H1 (cell line): Measurements from ENCODE around the gene ITGB5. TPM values are rescaled to one million over a fixed set of nuclear protein-coding genes. Genes with fewer than 3 reads are reported as not detected.

Source experiments
- CTCF ChIA-PET: fragments of 300-600 bp; sonication (Branson Sonifier 250); formaldehyde crosslinking; loops from one replicate; lab custom pipeline; 2021; ENCODE audit not compliant: partially characterized antibody; lab: Charles Lee
- POLR2A ChIA-PET: fragments of 300-600 bp; sonication (Branson Sonifier 250); formaldehyde crosslinking; loops from one replicate; lab custom pipeline; 2021; ENCODE audit warnings: inconsistent platforms; ENCODE audit not compliant: partially characterized antibody; lab: Charles Lee
- DNase-seq, 2 experiments: peaks; one replicate each; pipeline versions ENCODE4 v3.0.0 to v3.0.0-alpha.2; 2010 to 2022; ENCODE audit warnings: low spot score in 2 of 2, low read depth in 1 of 2, mixed read lengths in 1 of 2
- FAIRE-seq: peaks from 2 replicates; lab custom pipeline; 2011; peaks lifted over from hg19 to GRCh38; lab: Jason Lieb, UNC
- H2AFZ ChIP-seq: 2 replicates; pipeline ENCODE4 v1.8.1; 2012; ENCODE audit warnings: low read length, inconsistent platforms
- H2AK5ac ChIP-seq: 2 replicates; pipeline ENCODE4 v1.6.1; 2013; ENCODE audit warnings: low read depth, low read length
- H2BK120ac ChIP-seq: replicated peaks from 2 replicates; pipeline ENCODE3; 2013; ENCODE audit warnings: low read depth, low read length, inconsistent platforms
- H2BK12ac ChIP-seq: 2 replicates; pipeline ENCODE4 v1.6.1; 2013; ENCODE audit warnings: low read depth, low read length
- H2BK15ac ChIP-seq: 2 replicates; pipeline ENCODE4 v1.6.1; 2013; ENCODE audit warnings: low read length
- H2BK20ac ChIP-seq: 2 replicates; pipeline ENCODE4 v1.6.1; 2013; ENCODE audit warnings: low read length
- H2BK5ac ChIP-seq: 2 replicates; pipeline ENCODE4 v1.6.1; 2013; ENCODE audit warnings: low read depth, low read length
- H3K14ac ChIP-seq: 2 replicates; pipeline ENCODE4 v1.6.1; 2013; ENCODE audit warnings: inconsistent platforms; ENCODE audit not compliant: insufficient read length
- H3K18ac ChIP-seq: 2 replicates; pipeline ENCODE4 v1.6.1; 2013; ENCODE audit warnings: low read length; ENCODE audit errors: extremely low read depth
- H3K23ac ChIP-seq: 2 replicates; pipeline ENCODE4 v1.6.1; 2013; ENCODE audit warnings: inconsistent platforms; ENCODE audit not compliant: insufficient read length
- H3K23me2 ChIP-seq: 2 replicates; pipeline ENCODE4 v1.6.1; 2013; ENCODE audit warnings: low read depth, low read length
- H3K27ac ChIP-seq: 2 replicates; pipeline ENCODE4 v1.6.1; 2011; ENCODE audit warnings: low read depth, low read length, inconsistent platforms
- H3K27me3 ChIP-seq, 4 experiments: replicated peaks in 1 of 4; 1 replicate in 1 of 4; 2 replicates in 3 of 4; pipeline versions ENCODE4 v1.6.1 to v1.8.1; 2011 to 2013; ENCODE audit warnings: low read length in 3 of 4, mild to moderate bottlenecking in 3 of 4, inconsistent platforms in 2 of 4, mixed read lengths in 2 of 4, moderate library complexity in 1 of 4; ENCODE audit not compliant: control insufficient read depth in 3 of 4, insufficient read depth in 3 of 4; ENCODE audit errors: extremely low read depth in 1 of 4
- H3K36me3 ChIP-seq, 4 experiments: 2 replicates each; pipeline versions ENCODE4 v1.6.1 to v1.8.1; 2011 to 2013; ENCODE audit warnings: mild to moderate bottlenecking in 4 of 4, low read length in 3 of 4, moderate library complexity in 2 of 4, control low read depth in 1 of 4, inconsistent platforms in 1 of 4; ENCODE audit not compliant: insufficient read depth in 4 of 4, control insufficient read depth in 2 of 4
- H3K4ac ChIP-seq: replicated peaks from 2 replicates; pipeline ENCODE3; 2013; ENCODE audit warnings: low read length, low read depth, mixed read lengths, inconsistent platforms; ENCODE audit not compliant: insufficient read length
- H3K4me1 ChIP-seq, 4 experiments: replicated peaks in 1 of 4; 1 replicate in 1 of 4; 2 replicates in 3 of 4; pipeline versions ENCODE4 v1.6.1 to v1.8.1; 2011 to 2013; ENCODE audit warnings: low read length in 3 of 4, inconsistent platforms in 2 of 4, mixed read lengths in 1 of 4; ENCODE audit not compliant: insufficient read depth in 4 of 4, control insufficient read depth in 3 of 4
- H3K4me2 ChIP-seq, 2 experiments: 2 replicates each; pipeline versions ENCODE4 v1.6.1 to v1.8.1; 2011 to 2013; ENCODE audit warnings: low read depth in 2 of 2, low read length in 2 of 2, control low read depth in 1 of 2, inconsistent platforms in 1 of 2, mild to moderate bottlenecking in 1 of 2; ENCODE audit not compliant: insufficient read depth in 1 of 2
- H3K4me3 ChIP-seq, 4 experiments: fragments of 200-600, 300-600 bp in 1 of 4; sonication (generic), shearing (Covaris generic), sonication (Bioruptor Twin) in 1 of 4; 2 replicates each; pipeline versions ENCODE4 v1.5.1 to v1.8.1; 2011 to 2016; ENCODE audit warnings: low read length in 4 of 4, low read depth in 3 of 4, control low read depth in 2 of 4, inconsistent platforms in 2 of 4, mild to moderate bottlenecking in 2 of 4, mixed read lengths in 1 of 4, moderate library complexity in 1 of 4; ENCODE audit not compliant: insufficient read depth in 2 of 4; ENCODE audit errors: extremely low read depth in 1 of 4
- H3K56ac ChIP-seq: replicated peaks from 2 replicates; pipeline ENCODE3; 2013; ENCODE audit warnings: low read depth, mild to moderate bottlenecking, mixed read lengths, low read length, inconsistent platforms; ENCODE audit not compliant: insufficient read length
- H3K79me1 ChIP-seq: 2 replicates; pipeline ENCODE4 v1.6.1; 2013; ENCODE audit warnings: low read depth, low read length, control low read depth
- H3K79me2 ChIP-seq, 2 experiments: 2 replicates each; pipeline versions ENCODE4 v1.6.1 to v1.8.1; 2012 to 2013; ENCODE audit warnings: low read length in 2 of 2, mild to moderate bottlenecking in 2 of 2, inconsistent platforms in 1 of 2; ENCODE audit not compliant: insufficient read depth in 2 of 2, control insufficient read depth in 1 of 2
- H3K9ac ChIP-seq, 4 experiments: replicated peaks in 1 of 4; 1 replicate in 1 of 4; 2 replicates in 3 of 4; pipeline versions ENCODE4 v1.6.1 to v1.8.1; 2011 to 2013; ENCODE audit warnings: low read depth in 3 of 4, low read length in 3 of 4, control low read depth in 2 of 4, mild to moderate bottlenecking in 2 of 4, moderate library complexity in 2 of 4, inconsistent platforms in 1 of 4; ENCODE audit errors: extremely low read depth in 1 of 4
- H3K9me3 ChIP-seq, 2 experiments: 2 replicates each; pipeline versions ENCODE4 v1.6.1 to v1.8.1; 2012 to 2013; ENCODE audit warnings: mild to moderate bottlenecking in 2 of 2, moderate library complexity in 2 of 2, control low read depth in 1 of 2, inconsistent platforms in 1 of 2, low read depth in 1 of 2, low read length in 1 of 2, mixed read lengths in 1 of 2; ENCODE audit not compliant: insufficient read depth in 2 of 2
- H4K20me1 ChIP-seq, 2 experiments: replicated peaks in 1 of 2; 2 replicates each; pipeline versions ENCODE3 to v1.8.1; 2011 to 2013; ENCODE audit warnings: inconsistent platforms in 2 of 2, low read length in 2 of 2, mild to moderate bottlenecking in 1 of 2; ENCODE audit not compliant: insufficient read depth in 2 of 2, control insufficient read depth in 1 of 2
- H4K5ac ChIP-seq: 2 replicates; pipeline ENCODE4 v1.6.1; 2013; ENCODE audit warnings: low read length, low read depth, mixed read lengths, inconsistent platforms; ENCODE audit not compliant: insufficient read length
- H4K8ac ChIP-seq: 2 replicates; pipeline ENCODE4 v1.8.0; 2013; ENCODE audit warnings: mild to moderate bottlenecking, moderate library complexity, low read length, inconsistent platforms; ENCODE audit not compliant: insufficient read depth; ENCODE audit errors: extremely low read depth
- H4K91ac ChIP-seq: replicated peaks from 2 replicates; pipeline ENCODE3; 2013; ENCODE audit warnings: low read length, mixed read lengths, inconsistent platforms; ENCODE audit not compliant: insufficient read length
- CBX8 ChIP-seq: fragments of 300-800, 300-1000 bp; sonication (generic); IDR thresholded peaks from 2 replicates; pipeline ENCODE4 v1.7.1; 2016; ENCODE audit warnings: low read depth, low read length, borderline replicate concordance
- PHF8 ChIP-seq: fragments of 200-600 bp; sonication (generic); conservative IDR thresholded peaks from 2 replicates; pipeline ENCODE4 v1.7.1; 2012; ENCODE audit warnings: low read depth, mild to moderate bottlenecking, inconsistent platforms, low read length, moderate library complexity
- POU5F1 ChIP-seq: IDR thresholded peaks from 2 replicates; pipeline ENCODE4 v1.6.1; 2011; ENCODE audit warnings: low read depth, mild to moderate bottlenecking, low read length, moderate library complexity
- RNF2 ChIP-seq: fragments of 200-900, 300-1000 bp; sonication (generic); IDR thresholded peaks from 2 replicates; pipeline ENCODE4 v1.7.1; 2016; ENCODE audit warnings: borderline replicate concordance, low read depth, mild to moderate bottlenecking, antibody characterized with exemption, low read length; ENCODE audit not compliant: poor library complexity, severe bottlenecking; ENCODE audit errors: missing control alignments
- SIN3A ChIP-seq, 2 experiments: IDR thresholded peaks in 1 of 2; conservative IDR thresholded peaks in 1 of 2; 2 replicates each; pipeline ENCODE4 v1.6.1; 2011 to 2012; ENCODE audit warnings: low read length in 2 of 2, improper control_type of control experiment in 1 of 2, low read depth in 1 of 2, mild to moderate bottlenecking in 1 of 2
- TBP ChIP-seq: IDR thresholded peaks from 2 replicates; pipeline ENCODE4 v1.6.1; 2011; ENCODE audit warnings: low read depth, low read length, improper control_type of control experiment
- WGBS, 2 experiments: shearing (Covaris generic) in 1 of 2; methylation state at CpG; one replicate each; pipeline versions ENCODE4 v1.1.6 to v1.1.7; 2013 to 2015; ENCODE audit warnings: low lambda C conversion rate in 2 of 2, mixed read lengths in 2 of 2, inconsistent platforms in 1 of 2, low coverage in 1 of 2, missing lambda C conversion rate in 1 of 2; ENCODE audit not compliant: insufficient replicate concordance in 2 of 2, insufficient coverage in 1 of 2, insufficient read length in 1 of 2; ENCODE audit errors: extremely low coverage in 1 of 2, missing lambda C conversion rate in 1 of 2; 5-methylcytosine and 5-hydroxymethylcytosine counted together
- polyA plus RNA-seq, 7 experiments: library from polyadenylated mRNA; depleted of rRNA in 3 of 7; stranded (reverse) in 5 of 7; unstranded in 2 of 7; fragments of >200 nt in 5 of 7; fragments of 200-250 nt in 2 of 7; gene quantifications; 1 replicate in 5 of 7; 2 replicates in 1 of 7; 4 replicates in 1 of 7; pipeline versions ENCODE4 v1.2.1 to v1.2.3, GENCODE V29; 2011 to 2013; ENCODE audit warnings: missing spikeins in 2 of 7, mixed read lengths in 2 of 7
- total RNA-seq: library from RNA; stranded (reverse); fragmentation: NEBNext Ultra II Directional; extraction: Animal tissue kit (Norgen Biotek cat#: 25700); gene quantifications from 2 replicates; pipeline ENCODE4 v1.2.1, GENCODE V29; 2021
- TF ChIP-seq, protein P1 (sequence below), 3 experiments: IDR thresholded peaks; 1 replicate in 2 of 3; 2 replicates in 1 of 3; pipeline versions ENCODE4 v1.5.1 to v1.6.1; 2011; ENCODE audit warnings: low read length in 3 of 3, mild to moderate bottlenecking in 3 of 3, inconsistent platforms in 2 of 3, low read depth in 1 of 3, moderate library complexity in 1 of 3; ENCODE audit not compliant: insufficient read depth in 1 of 3; ENCODE audit errors: control extremely low read depth in 1 of 3
- TF ChIP-seq, protein P2 (sequence below): IDR thresholded peaks from 2 replicates; pipeline ENCODE4 v1.6.1; 2012; ENCODE audit warnings: inconsistent platforms

The ITGB5 gene
- total and polyA plus RNA-seq, 2 of the 8 experiments (the other 6 are each of a cell fraction or from before 2014, with no cell fraction given): 101 to 268 TPM

DNA sequence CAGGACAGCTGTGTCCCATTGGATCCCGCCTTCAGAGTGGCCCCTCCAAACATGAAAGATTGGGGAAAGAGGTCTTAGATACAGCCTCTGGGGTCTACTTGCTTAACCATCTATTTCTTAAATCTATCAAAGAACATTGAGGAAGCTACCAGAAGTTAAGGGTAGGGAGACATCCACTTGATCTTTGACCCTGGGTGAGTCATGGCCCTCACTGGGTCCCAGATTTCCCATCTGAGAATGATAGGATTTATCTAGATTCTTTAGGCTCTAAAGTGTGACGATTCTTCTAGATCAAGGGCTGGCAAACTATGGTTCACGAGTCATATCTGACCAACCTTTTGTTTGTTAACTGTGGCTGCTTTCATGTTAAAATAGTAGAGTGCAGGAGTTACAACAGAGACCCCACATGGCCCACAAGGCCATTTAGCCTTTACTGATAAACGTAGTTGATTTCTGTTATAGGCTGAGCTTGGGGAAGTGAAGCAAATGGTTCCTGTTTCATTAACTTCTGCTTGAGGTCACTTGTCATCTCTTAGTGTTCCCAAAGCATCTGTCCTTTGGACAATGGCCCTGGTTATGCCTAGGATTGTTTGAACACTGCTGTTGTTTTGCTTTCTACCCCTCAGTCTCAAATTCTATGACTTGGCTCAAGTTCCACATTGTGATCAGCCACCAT lies 39.4 kb upstream of the ITGB5 start:
- 87% methylated on average over 4 of the region's 4 CpGs; no CpG with 5 or more reads in 1 of the 2 experiments for WGBS, 2 experiments
- H3K23ac ChIP-seq: no peak overlapping the region
- no peak overlapping the region for H2BK15ac ChIP-seq
- no peak overlapping the region for H2BK12ac ChIP-seq
- H3K4ac ChIP-seq: no peak overlapping the region
- H4K5ac ChIP-seq: no peak overlapping the region
- no peak overlapping the region for H3K18ac ChIP-seq
- no peaks in the 10 kb centered on the region for H3K4me1 ChIP-seq
- H3K4me3 ChIP-seq: no peak overlapping the region
- CTCF ChIA-PET: interaction anchor here (0.9 to 10.5 kb wide), 11 partner anchors 13 to 659 kb away, joined by 3 to 126 read pairs (median 4); partner anchors contain the start of gene MUC13
- H4K20me1 ChIP-seq: no peaks in the 10 kb centered on the region
- H2BK20ac ChIP-seq: no peak overlapping the region
- H3K36me3 ChIP-seq: no peaks in the 10 kb centered on the region
- H3K27me3 ChIP-seq: no peaks in the 10 kb centered on the region; a peak in 1 of 7 replicates
- no peak overlapping the region for H3K4me2 ChIP-seq
- no peak overlapping the region for H4K8ac ChIP-seq
- H3K79me2 ChIP-seq: no peaks in the 10 kb centered on the region
- no peak overlapping the region for H3K27ac ChIP-seq
- H3K23me2 ChIP-seq: no peaks in the 10 kb centered on the region; the same call in 1 of the 2 replicates
- H3K14ac ChIP-seq: no peak overlapping the region
- no peak overlapping the region for H2AFZ ChIP-seq
- no peak overlapping the region for H2BK5ac ChIP-seq
- H3K79me1 ChIP-seq: no peaks in the 10 kb centered on the region
- FAIRE-seq (no peak), DNase-seq (no peak)
- H3K56ac ChIP-seq: no peak overlapping the region
- H4K91ac ChIP-seq: no peak overlapping the region
- H2AK5ac ChIP-seq: no peak overlapping the region
- no peaks in the 10 kb centered on the region for H3K9me3 ChIP-seq
- POLR2A ChIA-PET: interaction anchor here (2.5 kb wide), 1 partner anchor 166 kb away, joined by 8 read pairs; no protein-coding TSS in a partner anchor
- no peak overlapping the region for H2BK120ac ChIP-seq
- H3K9ac ChIP-seq: no peak overlapping the region
- TF ChIP-seq, protein P1, sequence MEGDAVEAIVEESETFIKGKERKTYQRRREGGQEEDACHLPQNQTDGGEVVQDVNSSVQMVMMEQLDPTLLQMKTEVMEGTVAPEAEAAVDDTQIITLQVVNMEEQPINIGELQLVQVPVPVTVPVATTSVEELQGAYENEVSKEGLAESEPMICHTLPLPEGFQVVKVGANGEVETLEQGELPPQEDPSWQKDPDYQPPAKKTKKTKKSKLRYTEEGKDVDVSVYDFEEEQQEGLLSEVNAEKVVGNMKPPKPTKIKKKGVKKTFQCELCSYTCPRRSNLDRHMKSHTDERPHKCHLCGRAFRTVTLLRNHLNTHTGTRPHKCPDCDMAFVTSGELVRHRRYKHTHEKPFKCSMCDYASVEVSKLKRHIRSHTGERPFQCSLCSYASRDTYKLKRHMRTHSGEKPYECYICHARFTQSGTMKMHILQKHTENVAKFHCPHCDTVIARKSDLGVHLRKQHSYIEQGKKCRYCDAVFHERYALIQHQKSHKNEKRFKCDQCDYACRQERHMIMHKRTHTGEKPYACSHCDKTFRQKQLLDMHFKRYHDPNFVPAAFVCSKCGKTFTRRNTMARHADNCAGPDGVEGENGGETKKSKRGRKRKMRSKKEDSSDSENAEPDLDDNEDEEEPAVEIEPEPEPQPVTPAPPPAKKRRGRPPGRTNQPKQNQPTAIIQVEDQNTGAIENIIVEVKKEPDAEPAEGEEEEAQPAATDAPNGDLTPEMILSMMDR (IDR thresholded peaks at IDR 0.05; ENCODE audit: control extremely low read depth in 1 of 3, insufficient read depth in 1 of 3, low read depth in 1 of 3, low read length in 3 of 3): no peak
- TF ChIP-seq CBX8 (no peak), TBP (no peak), PHF8 (no peak), POU5F1 (no peak), SIN3A (conservative IDR thresholded peaks at IDR 0.05 in 1 of 2, IDR thresholded peaks at IDR 0.05 in 1 of 2; ENCODE audit: low read depth in 1 of 2, low read length in 2 of 2) (no peak), RNF2 (no peak)
- TF ChIP-seq, protein P2, sequence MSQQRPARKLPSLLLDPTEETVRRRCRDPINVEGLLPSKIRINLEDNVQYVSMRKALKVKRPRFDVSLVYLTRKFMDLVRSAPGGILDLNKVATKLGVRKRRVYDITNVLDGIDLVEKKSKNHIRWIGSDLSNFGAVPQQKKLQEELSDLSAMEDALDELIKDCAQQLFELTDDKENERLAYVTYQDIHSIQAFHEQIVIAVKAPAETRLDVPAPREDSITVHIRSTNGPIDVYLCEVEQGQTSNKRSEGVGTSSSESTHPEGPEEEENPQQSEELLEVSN: no peak
